Prostate gland (tissue), 2 donors: ENCODE data around the gene KIFBP. TPM values are rescaled to one million over a fixed set of nuclear protein-coding genes. Genes with fewer than 3 reads are reported as not detected.
"Not testable (repeated sequence)": the region's sequence is repeated elsewhere in the genome, so short reads cannot be mapped to it uniquely, and the experiment has no call there.

Source experiments
- DNase-seq: peaks from one replicate; pipeline ENCODE4 v3.0.0-alpha.2; 2019; ENCODE audit warnings: low spot score
- H3K27ac ChIP-seq, 2 donors: fragments of 200-600 bp; sonication (generic); 2 replicates each; pipeline ENCODE4 v1.5.1; 2017 to 2019
- H3K27me3 ChIP-seq: fragments of 200-600 bp; sonication (generic); replicated peaks from 2 replicates; pipeline ENCODE4 v1.5.1; 2019; ENCODE audit not compliant: insufficient read depth
- H3K36me3 ChIP-seq, 2 donors: fragments of 200-600 bp; sonication (generic); 1 replicate in 1 of 2; 2 replicates in 1 of 2; pipeline versions ENCODE4 v1.5.1 to v1.8.1; 2017 to 2019
- H3K4me1 ChIP-seq: fragments of 200-600 bp; sonication (generic); replicated peaks from 2 replicates; pipeline ENCODE4 v1.5.1; 2019
- H3K4me3 ChIP-seq, 2 donors: fragments of 200-600 bp; sonication (generic); 2 replicates each; pipeline ENCODE4 v1.5.1; 2017 to 2019
- H3K9me3 ChIP-seq: fragments of 200-600 bp; sonication (generic); 2 replicates; pipeline ENCODE4 v1.5.1; 2017
- CTCF ChIP-seq, 4 experiments: fragments of 200-600 bp in 2 of 4; fragments of 450-650 bp in 2 of 4; sonication (generic) in 2 of 4; IDR thresholded peaks; 1 replicate in 3 of 4; 2 replicates in 1 of 4; pipeline ENCODE4 v1.5.1; 2016 to 2019; ENCODE audit warnings: antibody characterized with exemption in 4 of 4, mild to moderate bottlenecking in 2 of 4, moderate library complexity in 2 of 4
- POLR2A ChIP-seq: fragments of 450-650 bp; IDR thresholded peaks from one replicate; pipeline ENCODE4 v1.6.1; 2016; ENCODE audit warnings: antibody characterized with exemption, mild to moderate bottlenecking
- POLR2AphosphoS5 ChIP-seq: sonication (generic); formaldehyde crosslinking; IDR thresholded peaks from one replicate; pipeline ENCODE4 v1.6.1; 2017; ENCODE audit warnings: antibody characterized with exemption
- WGBS: methylation state at CpG from one replicate; pipeline ENCODE4 v1.1.5; 2018; 5-methylcytosine and 5-hydroxymethylcytosine counted together
- intact Hi-C: fragments of 100-400 bp; cut with DNase I; formaldehyde crosslinking; loops from one replicate; pipeline ENCODE4 v1.14.2; 2022
- total RNA-seq, 2 donors: library from RNA; depleted of rRNA; stranded (reverse); fragments of >200 nt; gene quantifications; one replicate each; pipeline ENCODE4 v1.1.0, GENCODE V29; 2016

KIFBP gene
- total RNA-seq, 2 donors from 2014 or later, result 37.3 to 46.7 TPM

GRCh38 chr10:68959695-68960527 lies 28.7 kb upstream of the KIFBP start:
- H3K9me3 ChIP-seq, result no peaks in the 10 kb centered on the region
- no peak overlapping the region for H3K4me3 ChIP-seq
- no peaks in the 10 kb centered on the region for H3K4me1 ChIP-seq
- peaks cover 0 to 3% of the 10 kb centered on the region in 2 donors for H3K36me3 ChIP-seq
- H3K27ac ChIP-seq, result no peak overlapping the region
- 93% methylated on average over 4 of the region's 4 CpGs for WGBS
- H3K27me3 ChIP-seq, result no peaks in the 10 kb centered on the region
- intact Hi-C loops, result no loop called here
- DNase-seq, result no peak
- TF ChIP-seq CTCF (IDR thresholded peaks at IDR 0.05) (no peak), POLR2A (no peak), POLR2AphosphoS5 (no peak)

DNA sequence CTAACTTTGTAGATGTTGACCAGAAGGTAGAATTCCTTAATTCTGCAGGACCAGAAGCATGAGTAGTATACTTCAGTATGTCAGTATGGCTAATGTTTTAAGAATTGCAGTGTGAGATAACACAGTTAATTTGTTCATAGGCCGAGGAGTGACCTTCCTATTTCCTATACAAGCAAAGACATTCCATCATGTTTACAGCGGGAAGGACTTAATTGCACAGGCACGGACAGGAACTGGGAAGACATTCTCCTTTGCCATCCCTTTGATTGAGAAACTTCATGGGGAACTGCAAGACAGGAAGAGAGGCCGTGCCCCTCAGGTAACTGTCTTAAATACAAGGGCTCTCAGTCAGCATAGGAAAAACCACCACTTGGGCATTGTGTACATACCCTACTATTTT lies 25.5 kb upstream of the KIFBP start:
- no peaks in the 10 kb centered on the region for H3K27me3 ChIP-seq
- DNase-seq, result no peak
- no peak overlapping the region for H3K4me3 ChIP-seq
- no peak overlapping the region for H3K27ac ChIP-seq
- no peaks in the 10 kb centered on the region for H3K4me1 ChIP-seq
- peaks cover 10 to 12% of the 10 kb centered on the region in 2 donors for H3K36me3 ChIP-seq
- intact Hi-C loops, result no loop called here
- TF ChIP-seq POLR2AphosphoS5 (no peak), POLR2A (no peak), CTCF (IDR thresholded peaks at IDR 0.05) (no peak)
- H3K9me3 ChIP-seq, result no peaks in the 10 kb centered on the region
- 90% methylated on average over 4 of the region's 4 CpGs for WGBS

GRCh38 chr10:68973975-68974374 lies 14.6 kb upstream of the KIFBP start:
- intact Hi-C loops, result no loop called here
- WGBS, result 91% methylated on average over 5 of the region's 5 CpGs
- Histone ChIP-seq H3K4me1 (no peaks in the 10 kb centered on the region), H3K4me3 (no peak overlapping the region), H3K27ac (no peak overlapping the region), H3K27me3 (no peaks in the 10 kb centered on the region), H3K9me3 (no peaks in the 10 kb centered on the region), H3K36me3 (peaks cover 0 to 13% of the 10 kb centered on the region in 2 donors)
- no peak for TF ChIP-seq POLR2AphosphoS5
- no peak for TF ChIP-seq POLR2A
- TF ChIP-seq CTCF (IDR thresholded peaks at IDR 0.05), result no peak
- no peak for DNase-seq

DNA sequence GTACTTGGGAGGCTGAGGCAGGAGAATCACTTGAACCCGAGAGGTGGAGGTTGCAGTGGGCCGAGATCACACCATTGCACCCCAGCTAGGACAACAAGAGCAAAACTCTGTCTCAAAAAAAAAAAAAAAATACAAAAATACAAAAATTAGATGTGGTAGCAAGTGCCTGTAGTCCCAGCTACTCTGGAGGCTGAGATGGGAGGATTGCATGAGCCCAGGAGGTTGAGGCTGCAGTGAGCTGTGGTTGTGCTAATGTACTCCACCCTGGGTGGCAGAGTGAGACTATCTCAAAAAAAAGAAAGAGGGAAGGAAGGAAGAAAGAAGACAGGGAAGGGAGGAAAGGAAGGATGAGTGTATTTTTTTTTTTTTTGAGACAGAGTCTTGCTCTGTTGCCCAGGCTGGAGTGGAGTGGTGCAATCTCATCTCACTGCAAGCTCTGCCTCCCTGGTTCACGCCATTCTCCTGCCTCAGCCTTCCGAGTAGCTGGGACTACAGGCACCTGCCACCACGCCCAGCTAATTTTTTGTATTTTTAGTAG lies 12.6 kb upstream of the KIFBP start:
- DNase-seq, intact Hi-C loops, H3K4me3 ChIP-seq, H3K9me3 ChIP-seq, H3K27ac ChIP-seq, H3K27me3 ChIP-seq, H3K4me1 ChIP-seq: not testable (repeated sequence)
- WGBS, result 87% methylated on average over 5 of the region's 5 CpGs
- H3K36me3 ChIP-seq, result peaks cover 0 to 13% of the 10 kb centered on the region in 2 donors

- DNase-seq, H3K27me3 ChIP-seq, H3K9me3 ChIP-seq, intact Hi-C loops, H3K4me1 ChIP-seq, H3K36me3 ChIP-seq, H3K4me3 ChIP-seq, H3K27ac ChIP-seq: not testable (repeated sequence)
- WGBS, result 90% methylated on average over 6 of the region's 6 CpGs
These were observed 8.9 kb upstream of the KIFBP start for GRCh38 chr10:68979738-68980137.

- intact Hi-C loops, result no loop called here
- 92% methylated on average over 1 of the region's 1 CpG for WGBS
- no peaks in the 10 kb centered on the region for H3K9me3 ChIP-seq
- H3K27me3 ChIP-seq, result no peaks in the 10 kb centered on the region
- TF ChIP-seq POLR2A, result no peak
- TF ChIP-seq POLR2AphosphoS5, result no peak
- no peak for TF ChIP-seq CTCF (IDR thresholded peaks at IDR 0.05)
- H3K36me3 ChIP-seq, result no peaks in the 10 kb centered on the region
- H3K4me1 ChIP-seq, result no peaks in the 10 kb centered on the region
- no peak for DNase-seq
- no peak overlapping the region for H3K27ac ChIP-seq
- H3K4me3 ChIP-seq, result no peak overlapping the region
These were observed 7.5 kb upstream of the KIFBP start for GRCh38 chr10:68981074-68981473.
